SK-N-SH treated with all-trans-retinoic acid at 6 μM for 48 hours (cell line): ENCODE results near the gene AMZ1.

Source experiments
- BACH2 ChIP-seq: fragments of 250-450 bp; sonication (Bioruptor Pico); IDR thresholded peaks from 2 replicates; pipeline ENCODE4 v1.9.0; 2021; ENCODE audit warnings: mild to moderate bottlenecking, borderline replicate concordance
- RARB ChIP-seq: fragments of 250-450 bp; sonication (Bioruptor Pico); IDR thresholded peaks from 2 replicates; pipeline ENCODE4 v1.8.0; 2021; ENCODE audit warnings: mild to moderate bottlenecking, moderate library complexity
- SNAI2 ChIP-seq: fragments of 250-450 bp; sonication (Bioruptor Pico); IDR thresholded peaks from 2 replicates; pipeline ENCODE4 v1.5.0; 2020; ENCODE audit warnings: mild to moderate bottlenecking, moderate library complexity
- ZFP3 ChIP-seq: fragments of 250-450 bp; sonication (Bioruptor Pico); IDR thresholded peaks from 2 replicates; pipeline ENCODE4 v1.5.0; 2020; ENCODE audit warnings: mild to moderate bottlenecking, moderate library complexity
- ZNF565 ChIP-seq: fragments of 450-650 bp; formaldehyde crosslinking; conservative IDR thresholded peaks from 2 replicates; pipeline ENCODE4 v1.5.0; 2020; ENCODE audit warnings: low read depth, mild to moderate bottlenecking, moderate library complexity
- TF ChIP-seq, protein P1 (sequence below): fragments of 250-450 bp; sonication (Bioruptor Pico); IDR thresholded peaks from 2 replicates; pipeline ENCODE4 v1.5.1; 2021; ENCODE audit warnings: mild to moderate bottlenecking, moderate library complexity
- TF ChIP-seq, protein P2 (sequence below): fragments of 250-450 bp; sonication (Bioruptor Pico); IDR thresholded peaks from 2 replicates; pipeline ENCODE4 v1.5.0; 2020; ENCODE audit warnings: mild to moderate bottlenecking, moderate library complexity
- TF ChIP-seq, protein P3 (sequence below): fragments of 250-450 bp; sonication (Bioruptor Pico); IDR thresholded peaks from 2 replicates; pipeline ENCODE4 v1.5.1; 2020; ENCODE audit warnings: low read depth, mild to moderate bottlenecking, moderate library complexity

DNA sequence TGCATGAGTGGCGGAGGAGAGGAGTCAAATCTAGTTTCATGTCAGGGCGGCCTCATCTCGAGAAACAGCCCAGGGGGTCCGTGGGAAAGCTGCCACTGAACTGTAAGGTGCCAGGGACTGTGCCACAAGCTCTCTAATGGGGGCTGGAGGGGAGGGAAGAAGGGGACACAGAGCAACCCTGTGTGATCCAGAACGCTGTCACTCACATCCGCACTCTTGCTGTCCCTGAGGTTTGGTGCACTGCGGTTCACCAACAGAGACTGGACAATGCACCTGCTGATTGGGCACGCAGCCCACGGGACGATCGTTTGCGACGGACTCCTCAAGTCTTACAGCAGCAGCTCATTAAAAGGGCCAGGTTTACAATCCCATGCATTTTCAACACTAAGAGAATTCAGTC, 47.7 kb downstream of the AMZ1 start:
- TF ChIP-seq, protein P1, sequence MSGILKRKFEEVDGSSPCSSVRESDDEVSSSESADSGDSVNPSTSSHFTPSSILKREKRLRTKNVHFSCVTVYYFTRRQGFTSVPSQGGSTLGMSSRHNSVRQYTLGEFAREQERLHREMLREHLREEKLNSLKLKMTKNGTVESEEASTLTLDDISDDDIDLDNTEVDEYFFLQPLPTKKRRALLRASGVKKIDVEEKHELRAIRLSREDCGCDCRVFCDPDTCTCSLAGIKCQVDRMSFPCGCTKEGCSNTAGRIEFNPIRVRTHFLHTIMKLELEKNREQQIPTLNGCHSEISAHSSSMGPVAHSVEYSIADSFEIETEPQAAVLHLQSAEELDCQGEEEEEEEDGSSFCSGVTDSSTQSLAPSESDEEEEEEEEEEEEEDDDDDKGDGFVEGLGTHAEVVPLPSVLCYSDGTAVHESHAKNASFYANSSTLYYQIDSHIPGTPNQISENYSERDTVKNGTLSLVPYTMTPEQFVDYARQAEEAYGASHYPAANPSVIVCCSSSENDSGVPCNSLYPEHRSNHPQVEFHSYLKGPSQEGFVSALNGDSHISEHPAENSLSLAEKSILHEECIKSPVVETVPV (CRISPR knock-in tag): no peak
- TF ChIP-seq RARB (no peak), ZFP3 (CRISPR knock-in tag) (no peak), SNAI2 (no peak), BACH2 (CRISPR knock-in tag) (no peak), ZNF565 (CRISPR knock-in tag) (no peak)
- TF ChIP-seq, protein P2, sequence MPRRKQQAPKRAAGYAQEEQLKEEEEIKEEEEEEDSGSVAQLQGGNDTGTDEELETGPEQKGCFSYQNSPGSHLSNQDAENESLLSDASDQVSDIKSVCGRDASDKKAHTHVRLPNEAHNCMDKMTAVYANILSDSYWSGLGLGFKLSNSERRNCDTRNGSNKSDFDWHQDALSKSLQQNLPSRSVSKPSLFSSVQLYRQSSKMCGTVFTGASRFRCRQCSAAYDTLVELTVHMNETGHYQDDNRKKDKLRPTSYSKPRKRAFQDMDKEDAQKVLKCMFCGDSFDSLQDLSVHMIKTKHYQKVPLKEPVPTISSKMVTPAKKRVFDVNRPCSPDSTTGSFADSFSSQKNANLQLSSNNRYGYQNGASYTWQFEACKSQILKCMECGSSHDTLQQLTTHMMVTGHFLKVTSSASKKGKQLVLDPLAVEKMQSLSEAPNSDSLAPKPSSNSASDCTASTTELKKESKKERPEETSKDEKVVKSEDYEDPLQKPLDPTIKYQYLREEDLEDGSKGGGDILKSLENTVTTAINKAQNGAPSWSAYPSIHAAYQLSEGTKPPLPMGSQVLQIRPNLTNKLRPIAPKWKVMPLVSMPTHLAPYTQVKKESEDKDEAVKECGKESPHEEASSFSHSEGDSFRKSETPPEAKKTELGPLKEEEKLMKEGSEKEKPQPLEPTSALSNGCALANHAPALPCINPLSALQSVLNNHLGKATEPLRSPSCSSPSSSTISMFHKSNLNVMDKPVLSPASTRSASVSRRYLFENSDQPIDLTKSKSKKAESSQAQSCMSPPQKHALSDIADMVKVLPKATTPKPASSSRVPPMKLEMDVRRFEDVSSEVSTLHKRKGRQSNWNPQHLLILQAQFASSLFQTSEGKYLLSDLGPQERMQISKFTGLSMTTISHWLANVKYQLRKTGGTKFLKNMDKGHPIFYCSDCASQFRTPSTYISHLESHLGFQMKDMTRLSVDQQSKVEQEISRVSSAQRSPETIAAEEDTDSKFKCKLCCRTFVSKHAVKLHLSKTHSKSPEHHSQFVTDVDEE (CRISPR knock-in tag): no peak
- TF ChIP-seq, protein P3, sequence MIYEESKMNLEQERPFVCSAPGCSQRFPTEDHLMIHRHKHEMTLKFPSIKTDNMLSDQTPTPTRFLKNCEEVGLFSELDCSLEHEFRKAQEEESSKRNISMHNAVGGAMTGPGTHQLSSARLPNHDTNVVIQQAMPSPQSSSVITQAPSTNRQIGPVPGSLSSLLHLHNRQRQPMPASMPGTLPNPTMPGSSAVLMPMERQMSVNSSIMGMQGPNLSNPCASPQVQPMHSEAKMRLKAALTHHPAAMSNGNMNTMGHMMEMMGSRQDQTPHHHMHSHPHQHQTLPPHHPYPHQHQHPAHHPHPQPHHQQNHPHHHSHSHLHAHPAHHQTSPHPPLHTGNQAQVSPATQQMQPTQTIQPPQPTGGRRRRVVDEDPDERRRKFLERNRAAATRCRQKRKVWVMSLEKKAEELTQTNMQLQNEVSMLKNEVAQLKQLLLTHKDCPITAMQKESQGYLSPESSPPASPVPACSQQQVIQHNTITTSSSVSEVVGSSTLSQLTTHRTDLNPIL (CRISPR knock-in tag): no peak
